NCI-H524 treated with DMSO at 0.1 percent for 48 hours (cell line): ENCODE measurements around the gene CR2.
A peak's percentile ranks its signal among the peaks of the same experiment; 100 is the strongest.
"Not testable (repeated sequence)": the region's sequence is repeated elsewhere in the genome, so short reads cannot be mapped to it uniquely, and the experiment has no call there.

ENCODE experiments used
- DNase-seq: peaks from one replicate; lab custom pipeline; 2025; lab: John Stamatoyannopoulos, UW

Gene CR2

DNA sequence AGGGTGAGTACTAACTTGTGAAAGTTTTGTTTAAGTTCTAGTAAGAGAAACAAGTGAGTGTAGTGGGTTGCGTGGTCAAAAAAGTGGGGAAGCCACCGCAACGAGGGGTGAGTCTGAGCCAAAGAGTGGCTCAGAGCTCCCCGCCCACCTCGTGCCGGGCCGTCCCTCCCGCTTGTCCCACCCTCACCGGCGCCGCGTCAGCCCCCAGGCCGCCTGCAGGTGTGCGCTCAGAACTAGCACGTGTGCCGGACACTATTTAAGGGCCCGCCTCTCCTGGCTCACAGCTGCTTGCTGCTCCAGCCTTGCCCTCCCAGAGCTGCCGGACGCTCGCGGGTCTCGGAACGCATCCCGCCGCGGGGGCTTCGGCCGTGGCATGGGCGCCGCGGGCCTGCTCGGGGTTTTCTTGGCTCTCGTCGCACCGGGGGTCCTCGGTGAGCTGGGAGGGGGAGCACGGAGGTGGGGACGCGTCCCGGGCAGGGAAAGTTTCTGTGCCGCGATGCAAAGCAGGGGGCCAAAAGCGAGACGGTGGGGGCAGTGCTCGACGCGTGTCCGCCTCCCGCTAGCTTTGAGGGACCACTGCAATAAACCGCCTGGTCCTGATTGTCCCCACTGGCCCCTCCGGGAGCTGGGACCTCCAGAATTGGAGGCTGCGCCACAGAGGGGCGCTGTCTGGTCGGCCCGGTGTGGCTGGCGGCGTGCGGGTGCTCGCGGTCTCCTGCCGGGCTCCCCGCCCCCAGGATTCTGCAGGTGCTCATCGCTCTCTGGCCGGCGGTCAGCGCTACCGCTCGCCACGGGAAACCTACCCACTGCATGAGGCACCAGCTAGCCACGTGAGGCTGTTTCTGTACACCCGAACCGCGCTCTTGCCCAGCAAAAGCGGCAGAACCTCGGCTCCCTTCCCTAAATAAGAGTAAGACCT lies at the start of gene CR2:
TSS of gene CR2 (plus strand) at position 283 of the 919 bp plus-strand sequence. CDS start at position 374, 91 bp downstream.
- DNase-seq: no peak

- peak; percentile 18 for DNase-seq
These were observed 49.1 kb upstream of the CR2 start for GRCh38 chr1:207404849-207405525.

- no peak for DNase-seq
These were observed 48.3 kb upstream of the CR2 start for GRCh38 chr1:207405814-207406213.

DNA sequence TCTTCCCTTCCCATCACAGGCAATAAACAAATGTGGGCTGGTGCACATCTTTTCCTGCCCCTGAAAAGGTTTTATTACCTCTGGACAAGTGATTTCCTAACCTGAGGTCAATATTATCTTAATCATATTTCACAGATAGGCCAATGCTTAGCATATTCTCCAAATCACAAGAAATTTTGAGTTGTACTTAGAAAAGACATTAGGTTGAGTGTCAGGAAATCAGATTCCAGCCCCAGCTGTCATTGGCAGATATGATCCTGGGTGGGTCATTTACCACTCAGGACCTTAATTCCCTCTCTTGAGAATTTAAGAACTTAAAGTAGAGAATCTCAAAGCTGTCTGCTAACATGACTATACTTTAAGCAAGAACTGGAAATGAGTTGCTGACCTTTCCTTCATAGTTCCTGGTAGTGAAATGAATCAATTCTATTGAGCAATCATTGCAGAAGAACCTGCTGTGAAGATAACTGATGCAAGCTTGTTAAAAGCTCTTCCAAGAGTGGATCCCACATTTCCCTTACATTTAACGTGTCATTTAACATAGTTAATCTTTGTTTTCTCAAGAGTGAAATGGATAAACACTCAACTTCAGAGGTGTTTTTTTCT lies 46.4 kb upstream of the CR2 start:
- no peak for DNase-seq

DNA sequence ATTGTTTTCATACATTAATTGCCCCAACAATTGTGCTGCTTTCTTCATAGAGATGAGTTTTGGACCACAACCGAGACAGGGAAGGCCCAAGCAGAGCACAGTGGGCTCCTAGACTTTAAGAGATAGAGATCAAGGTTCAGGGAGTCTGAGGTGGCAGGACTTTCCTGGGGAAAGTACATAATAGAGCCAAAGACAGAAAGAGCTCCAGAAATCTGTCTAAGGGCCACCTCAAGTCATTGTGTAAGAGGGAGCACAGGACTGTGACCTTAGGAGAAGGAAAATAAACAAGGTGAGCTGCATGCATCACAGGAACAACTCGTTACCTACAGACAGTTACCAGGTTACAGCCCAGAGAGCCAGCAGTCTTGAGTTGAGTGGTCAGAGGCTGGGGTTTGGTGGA lies 41.3 kb upstream of the CR2 start:
- DNase-seq: no peak

DNA sequence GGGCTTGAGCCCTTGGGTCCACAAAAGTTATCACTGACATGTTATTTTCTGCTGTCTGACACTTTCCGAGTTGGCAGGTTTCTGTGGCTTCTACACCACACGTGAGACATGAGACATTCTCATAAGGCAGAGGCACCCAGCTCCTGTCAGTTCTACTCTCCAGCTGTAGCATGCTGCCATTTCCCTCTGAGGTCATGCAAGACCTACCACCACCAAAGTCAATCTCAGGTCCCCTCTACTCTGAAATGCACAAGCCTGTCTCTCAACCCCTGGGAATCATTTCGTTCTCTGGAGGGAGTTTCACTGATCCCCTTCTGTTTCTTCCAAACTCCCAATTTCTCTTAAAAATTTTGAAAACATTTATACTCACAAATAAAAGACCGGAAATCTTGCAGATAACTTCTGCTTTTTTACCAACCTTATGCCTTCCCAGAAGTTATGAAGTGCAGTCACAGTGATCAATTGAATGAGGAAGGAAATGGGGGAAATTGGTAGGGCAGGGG lies 39.5 kb upstream of the CR2 start:
- DNase-seq: no peak

- DNase-seq: no peak
These were observed 37.1 kb upstream of the CR2 start for GRCh38 chr1:207417076-207417475.

DNA sequence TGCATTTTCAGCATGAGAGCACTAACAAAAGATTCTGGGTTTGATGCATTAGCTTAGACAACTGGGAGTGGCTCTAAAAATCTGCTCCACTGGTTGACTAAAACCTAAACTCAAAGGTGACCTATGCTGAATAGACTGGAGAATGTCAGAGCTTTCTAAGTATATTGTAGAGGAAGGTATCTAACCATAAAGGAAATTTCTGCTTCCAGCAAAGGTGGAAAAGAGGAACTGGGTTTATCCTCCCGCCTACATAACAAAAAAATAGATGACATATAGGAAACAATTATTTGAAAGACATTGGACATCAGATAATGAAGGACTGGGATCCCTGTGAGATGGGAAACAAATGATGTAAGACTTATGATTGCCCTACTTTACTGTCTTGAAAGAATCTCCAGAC lies 35.8 kb upstream of the CR2 start:
- DNase-seq: no peak

DNA sequence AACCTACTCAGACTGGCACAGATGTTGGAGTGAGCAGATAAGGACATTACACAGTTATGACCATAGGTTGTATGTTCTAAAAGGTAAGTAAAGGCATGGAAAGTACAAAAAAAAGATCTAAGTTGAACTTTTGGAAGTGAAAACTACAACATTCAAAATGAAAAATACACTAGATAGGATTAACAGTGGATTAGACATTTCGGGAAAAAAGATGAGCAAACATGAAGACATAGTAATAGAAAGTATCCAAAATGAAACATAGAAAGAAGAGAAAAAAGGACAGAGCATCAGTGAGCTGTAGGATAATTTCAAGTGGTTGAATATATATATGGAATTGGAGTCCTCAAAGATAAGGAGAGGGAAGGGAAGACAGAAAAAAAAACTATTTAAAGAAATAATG lies 34.0 kb upstream of the CR2 start:
- no peak for DNase-seq

- DNase-seq: no peak
These were observed 33.0 kb upstream of the CR2 start for GRCh38 chr1:207421078-207421477.

DNA sequence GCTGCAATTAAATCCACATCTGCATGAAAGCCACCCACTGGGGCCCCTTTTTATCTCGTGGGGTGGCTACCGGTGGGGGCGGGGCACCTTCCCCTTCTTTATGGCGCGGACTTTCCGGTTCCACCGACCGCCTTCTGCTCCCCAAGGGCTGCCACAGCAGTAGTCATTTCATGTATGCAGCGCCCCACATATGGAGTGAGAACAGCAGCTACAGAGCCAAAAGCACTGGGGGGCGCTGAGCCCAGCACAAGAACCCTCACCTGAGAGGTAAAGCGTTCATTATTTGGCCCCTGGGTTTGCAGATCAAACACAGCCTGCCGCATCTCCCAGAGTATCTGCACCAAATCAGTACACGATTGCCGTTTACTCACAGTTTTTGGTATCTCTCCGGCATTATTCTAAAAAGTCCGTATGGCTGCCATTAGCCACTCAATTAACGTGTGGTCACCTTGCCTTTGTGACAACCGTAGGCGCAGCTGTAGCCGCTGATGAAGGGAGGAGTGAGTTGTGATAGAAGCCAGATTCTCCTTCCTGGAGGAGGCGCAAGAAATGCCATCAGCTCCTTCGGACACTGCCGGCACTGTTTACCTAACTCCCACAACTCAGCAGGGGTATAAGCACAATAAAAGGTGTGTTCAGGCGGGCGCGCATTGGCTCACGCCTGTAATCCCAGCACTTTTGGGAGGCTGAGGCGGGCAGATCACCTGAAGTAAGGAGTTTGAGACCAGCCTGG lies 30.4 kb upstream of the CR2 start:
- no peak for DNase-seq

DNA sequence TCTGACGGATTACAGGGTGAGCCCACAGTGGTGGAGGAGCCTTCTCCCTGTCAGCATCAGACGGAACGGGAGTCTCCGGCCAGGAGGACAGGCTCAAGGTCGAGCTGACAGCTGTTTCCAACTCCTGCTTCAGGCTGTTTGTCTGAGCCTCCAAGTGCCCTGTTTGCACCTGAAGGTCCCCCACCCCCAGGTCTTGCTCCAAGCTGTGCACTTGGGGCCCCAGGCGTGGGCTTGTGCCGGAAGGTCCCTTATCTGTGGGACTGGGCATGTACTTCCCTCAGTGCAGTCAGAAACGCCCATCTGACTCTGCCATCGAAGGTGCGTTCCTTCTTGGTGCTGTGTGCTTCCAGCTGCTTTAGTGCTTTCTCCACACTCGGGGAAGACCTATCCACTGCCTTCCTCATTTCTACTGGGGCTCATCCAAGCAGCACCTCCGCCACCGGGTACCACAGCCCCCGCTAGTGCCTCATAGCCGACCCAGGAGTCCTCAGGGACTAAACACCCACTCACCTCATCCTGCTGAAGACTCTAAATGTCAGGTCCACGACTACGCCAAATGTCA lies 29.5 kb upstream of the CR2 start:
- DNase-seq: no peak

- no peak for DNase-seq
These were observed 26.1 kb upstream of the CR2 start for GRCh38 chr1:207427832-207428585.

DNA sequence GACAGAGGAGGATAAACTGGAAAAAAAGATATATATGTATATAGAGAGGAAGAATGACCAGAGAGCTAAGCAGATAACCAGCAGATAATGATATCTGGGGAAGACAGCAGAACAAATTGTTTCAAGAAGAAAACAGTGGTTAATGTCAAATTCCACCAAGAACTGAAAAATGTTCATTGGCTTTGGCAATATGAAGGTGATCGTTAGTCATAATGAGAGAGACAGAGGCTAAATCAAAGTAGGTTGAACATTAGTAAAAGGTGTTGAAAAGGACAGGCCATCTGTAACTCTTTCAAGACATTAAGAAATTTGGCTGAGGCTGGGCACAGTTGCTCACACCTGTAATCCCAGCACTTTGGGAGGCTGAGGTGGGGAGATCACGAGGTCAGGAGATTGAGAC lies 25.3 kb upstream of the CR2 start:
- no peak for DNase-seq

GRCh38 chr1:207429963-207430362 lies 24.2 kb upstream of the CR2 start:
- no peak for DNase-seq

DNA sequence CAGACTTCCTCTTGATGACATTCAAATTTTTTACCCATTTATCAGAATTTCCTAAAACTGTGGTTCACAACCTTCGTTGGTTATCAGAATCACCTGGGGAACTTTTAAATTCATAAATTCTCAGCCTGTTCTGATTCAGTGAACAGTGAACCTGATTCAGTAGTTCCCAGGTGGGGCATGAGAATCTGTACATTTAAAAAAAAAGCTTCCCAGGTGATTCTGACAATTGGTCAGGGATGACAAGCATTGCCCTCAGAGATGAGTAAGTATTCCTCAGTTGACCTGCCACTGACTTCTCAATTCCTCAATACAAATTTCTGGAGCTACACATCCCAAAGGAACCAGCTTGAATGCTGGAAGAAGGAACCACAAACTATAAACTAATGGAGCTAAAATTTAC lies 23.5 kb upstream of the CR2 start:
- DNase-seq: no peak

- DNase-seq: no peak
These were observed 22.6 kb upstream of the CR2 start for GRCh38 chr1:207431508-207431907.

- no peak for DNase-seq
These were observed 20.7 kb upstream of the CR2 start for GRCh38 chr1:207433435-207433834.

GRCh38 chr1:207436746-207437145 lies 17.4 kb upstream of the CR2 start:
- DNase-seq: not testable (repeated sequence)

- DNase-seq: no peak
These were observed 13.5 kb upstream of the CR2 start for GRCh38 chr1:207440626-207441025.
